ENCODE data around the gene WDR37.
"Not testable (repeated sequence)": the region's sequence is repeated elsewhere in the genome, so short reads cannot be mapped to it uniquely, and the experiment has no call there.

WDR37 gene

DNA sequence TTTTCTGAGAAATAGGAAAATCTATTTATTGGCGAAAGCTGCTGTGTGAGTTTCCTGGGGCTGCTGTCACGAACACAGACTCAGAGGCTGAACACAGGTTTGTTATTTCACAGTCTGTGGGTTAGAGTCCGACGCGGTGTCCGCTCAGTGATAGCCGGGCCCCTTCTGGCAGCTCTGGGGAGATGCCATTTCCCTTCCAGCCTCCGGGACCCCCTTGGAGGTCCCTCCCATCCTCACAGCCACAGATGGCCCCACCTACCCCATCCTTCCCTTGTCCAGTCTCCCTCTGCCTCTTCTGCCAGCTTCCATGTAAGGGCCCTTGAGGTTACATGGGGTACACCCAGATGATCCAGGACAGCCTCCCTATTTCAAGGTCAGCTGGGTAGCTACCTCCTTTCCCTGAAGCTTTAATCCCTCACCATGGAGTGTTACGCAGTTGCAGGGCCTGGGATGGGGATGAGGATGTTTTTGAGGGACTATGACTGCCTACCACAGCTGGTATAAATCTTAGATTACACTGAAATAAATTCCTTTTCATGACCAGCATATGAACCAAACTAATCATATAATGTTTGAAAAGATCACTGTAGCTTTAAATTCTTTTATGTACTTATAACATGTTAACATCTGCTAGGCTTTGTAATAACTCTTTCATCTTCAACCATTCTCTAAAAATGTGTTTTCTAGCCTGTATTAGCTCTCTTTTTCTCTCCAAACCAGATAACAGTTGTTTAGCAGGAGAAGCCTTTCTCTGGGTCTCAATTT, 98.5 kb downstream of the WDR37 start:
- no peak overlapping the region for H3K4me3 ChIP-seq (ENCODE audit: insufficient read depth, low read depth, low read length)
- WGBS, 2 experiments, result 90 to 93% methylated on average over 8 of the region's 9 CpGs
- H3K9me3 ChIP-seq (ENCODE audit: control insufficient read depth, low read length), result no peaks in the 10 kb centered on the region
- H3K36me3 ChIP-seq (ENCODE audit: control insufficient read depth, insufficient read depth, low read length), result no peaks in the 10 kb centered on the region
- H3K27ac ChIP-seq (ENCODE audit: insufficient read depth, low read depth, low read length, poor library complexity, severe bottlenecking), result no peak overlapping the region
- no peaks in the 10 kb centered on the region for H3K27me3 ChIP-seq (ENCODE audit: control insufficient read depth, insufficient read depth, low read length, poor library complexity, severe bottlenecking)
- no peaks in the 10 kb centered on the region for H3K4me1 ChIP-seq (ENCODE audit: control insufficient read depth, insufficient read depth, low read length)

DNA sequence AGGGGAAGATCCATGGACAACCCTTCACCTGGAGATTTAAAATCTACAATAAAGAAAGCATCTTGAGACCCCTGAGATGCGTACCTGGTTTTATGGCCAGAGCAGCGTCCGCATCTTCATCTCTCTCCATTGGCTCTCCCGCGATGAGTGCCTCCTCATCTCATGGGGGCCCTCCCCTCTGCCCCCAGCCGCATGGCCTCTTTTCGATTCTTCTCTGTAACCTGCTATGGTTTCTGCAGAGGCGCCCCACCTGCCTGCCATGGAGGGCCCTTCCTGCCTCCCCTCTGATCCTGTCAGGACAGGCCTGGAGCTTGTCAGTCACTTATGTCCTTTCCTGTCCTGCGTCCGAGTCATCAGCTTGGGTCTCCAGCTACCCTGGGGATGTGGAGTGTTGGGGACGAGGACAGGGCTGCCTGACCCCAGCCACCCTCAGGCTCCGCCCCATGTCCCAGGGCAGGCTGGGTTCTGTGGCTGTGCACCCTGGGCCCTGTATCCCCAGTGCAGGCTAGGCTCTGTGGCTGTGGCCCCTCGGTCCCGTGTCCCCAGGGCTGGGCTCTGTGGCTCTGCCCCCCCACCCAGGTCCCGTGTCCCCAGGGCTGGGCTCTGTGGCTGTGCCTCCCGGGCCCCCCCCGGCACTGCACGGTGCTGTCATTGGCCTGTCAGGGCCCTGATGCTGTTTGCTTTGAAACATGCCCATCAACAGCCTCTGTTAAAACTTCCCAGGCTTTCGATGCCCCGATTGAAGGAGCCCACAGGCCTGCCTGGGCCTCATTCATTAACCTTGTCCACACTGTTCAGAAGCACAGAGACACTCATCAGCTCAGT, 99.8 kb downstream of the WDR37 start:
- Histone ChIP-seq H3K4me1 (ENCODE audit: control insufficient read depth, insufficient read depth, low read length) (no peaks in the 10 kb centered on the region), H3K9me3 (ENCODE audit: control insufficient read depth, low read length) (no peaks in the 10 kb centered on the region), H3K36me3 (ENCODE audit: control insufficient read depth, insufficient read depth, low read length) (no peaks in the 10 kb centered on the region), H3K4me3 (ENCODE audit: insufficient read depth, low read depth, low read length) (no peak overlapping the region), H3K27me3 (ENCODE audit: control insufficient read depth, insufficient read depth, low read length, poor library complexity, severe bottlenecking) (no peaks in the 10 kb centered on the region), H3K27ac (ENCODE audit: insufficient read depth, low read depth, low read length, poor library complexity, severe bottlenecking) (no peak overlapping the region)
- 90% methylated on average over 20 of the region's 20 CpGs for WGBS, 2 experiments

- Histone ChIP-seq H3K9me3 (ENCODE audit: control insufficient read depth, low read length) (no peaks in the 10 kb centered on the region), H3K4me3 (ENCODE audit: insufficient read depth, low read depth, low read length) (no peak overlapping the region), H3K27ac (ENCODE audit: insufficient read depth, low read depth, low read length, poor library complexity, severe bottlenecking) (no peak overlapping the region), H3K36me3 (ENCODE audit: control insufficient read depth, insufficient read depth, low read length) (no peaks in the 10 kb centered on the region), H3K4me1 (ENCODE audit: control insufficient read depth, insufficient read depth, low read length) (no peaks in the 10 kb centered on the region), H3K27me3 (ENCODE audit: control insufficient read depth, insufficient read depth, low read length, poor library complexity, severe bottlenecking) (no peaks in the 10 kb centered on the region)
- WGBS, 2 experiments, result 93 to 97% methylated on average over 8 of the region's 8 CpGs
Measured at GRCh38 chr10:1156616-1156886, 100.4 kb downstream of the WDR37 start.

DNA sequence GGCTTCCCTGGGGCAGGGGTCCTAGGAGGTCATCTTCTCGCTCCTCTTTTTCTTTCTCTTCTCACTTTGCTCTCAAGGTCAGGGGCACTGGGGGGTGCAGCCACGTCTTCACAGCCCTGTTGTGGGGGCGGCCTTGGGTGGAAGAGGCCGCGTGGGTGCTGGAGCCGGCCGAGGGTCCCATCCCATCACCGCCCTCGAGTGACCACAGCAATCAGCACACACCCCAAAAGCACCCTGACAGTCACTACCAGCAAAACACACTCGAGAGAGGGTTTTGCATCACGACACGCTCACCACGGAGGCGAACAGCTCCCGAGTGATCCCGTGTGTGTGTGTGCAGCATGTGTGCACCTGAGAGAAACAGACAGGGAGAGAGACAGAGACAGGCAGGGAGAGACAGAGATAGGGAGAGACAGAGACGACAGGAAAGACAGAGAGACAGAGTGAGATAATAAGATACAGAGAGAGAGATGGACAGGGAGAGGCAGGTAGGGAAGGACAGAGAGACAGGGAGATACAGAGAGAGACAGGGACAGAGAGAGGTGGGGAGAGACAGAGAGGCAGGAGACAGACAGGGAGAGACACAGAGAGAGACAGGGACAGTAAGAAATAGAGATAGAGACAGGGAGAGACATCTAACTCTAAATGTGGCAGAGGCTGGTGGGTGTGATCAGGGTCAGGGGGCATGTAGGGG, 100.9 kb downstream of the WDR37 start:
- Histone ChIP-seq H3K4me3 (ENCODE audit: insufficient read depth, low read depth, low read length) (no peak overlapping the region), H3K27me3 (ENCODE audit: control insufficient read depth, insufficient read depth, low read length, poor library complexity, severe bottlenecking) (no peaks in the 10 kb centered on the region), H3K36me3 (ENCODE audit: control insufficient read depth, insufficient read depth, low read length) (no peaks in the 10 kb centered on the region), H3K4me1 (ENCODE audit: control insufficient read depth, insufficient read depth, low read length) (no peaks in the 10 kb centered on the region), H3K9me3 (ENCODE audit: control insufficient read depth, low read length) (no peaks in the 10 kb centered on the region), H3K27ac (ENCODE audit: insufficient read depth, low read depth, low read length, poor library complexity, severe bottlenecking) (no peak overlapping the region)
- 91 to 92% methylated on average over 17 of the region's 17 CpGs for WGBS, 2 experiments

GRCh38 chr10:1157615-1157933, 101.4 kb downstream of the WDR37 start:
- H3K4me1 ChIP-seq (ENCODE audit: control insufficient read depth, insufficient read depth, low read length), result no peaks in the 10 kb centered on the region
- 91 to 93% methylated on average over 4 of the region's 4 CpGs for WGBS, 2 experiments

DNA sequence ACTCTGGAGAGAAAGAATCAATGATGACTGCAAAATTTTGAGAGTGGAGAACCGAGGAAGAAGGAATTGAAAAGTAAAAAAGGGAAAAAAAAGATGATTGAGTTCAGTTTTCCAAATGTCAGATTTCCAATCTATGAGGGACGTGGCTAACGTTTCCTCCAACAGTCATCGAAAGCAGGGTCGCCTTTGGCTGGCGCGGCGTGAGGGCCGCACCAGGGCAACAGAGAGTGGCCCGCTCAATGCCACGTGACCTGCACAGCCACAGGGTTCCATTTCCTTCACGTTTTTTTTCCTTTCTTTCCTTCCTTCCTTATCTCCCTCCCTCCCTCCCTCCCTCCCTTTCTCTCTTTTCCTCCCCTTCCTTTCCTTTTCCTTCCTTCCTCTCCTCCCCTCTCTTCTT, 101.9 kb downstream of the WDR37 start:
- H3K27me3 ChIP-seq (ENCODE audit: control insufficient read depth, insufficient read depth, low read length, poor library complexity, severe bottlenecking), result no peaks in the 10 kb centered on the region
- no peak overlapping the region for H3K27ac ChIP-seq (ENCODE audit: insufficient read depth, low read depth, low read length, poor library complexity, severe bottlenecking)
- H3K4me3 ChIP-seq (ENCODE audit: insufficient read depth, low read depth, low read length), result no peak overlapping the region
- no peaks in the 10 kb centered on the region for H3K9me3 ChIP-seq (ENCODE audit: control insufficient read depth, low read length)
- no peaks in the 10 kb centered on the region for H3K36me3 ChIP-seq (ENCODE audit: control insufficient read depth, insufficient read depth, low read length)
- no peaks in the 10 kb centered on the region for H3K4me1 ChIP-seq (ENCODE audit: control insufficient read depth, insufficient read depth, low read length)
- WGBS, 2 experiments, result 94 to 96% methylated on average over 12 of the region's 12 CpGs

More at GRCh38 chr10:1157615-1157933, 101.4 kb downstream of the WDR37 start:
- H3K36me3 ChIP-seq (ENCODE audit: control insufficient read depth, insufficient read depth, low read length), result no peaks in the 10 kb centered on the region
- H3K4me3 ChIP-seq (ENCODE audit: insufficient read depth, low read depth, low read length), result no peak overlapping the region
- no peak overlapping the region for H3K27ac ChIP-seq (ENCODE audit: insufficient read depth, low read depth, low read length, poor library complexity, severe bottlenecking)
- no peaks in the 10 kb centered on the region for H3K27me3 ChIP-seq (ENCODE audit: control insufficient read depth, insufficient read depth, low read length, poor library complexity, severe bottlenecking)
- no peaks in the 10 kb centered on the region for H3K9me3 ChIP-seq (ENCODE audit: control insufficient read depth, low read length)

DNA sequence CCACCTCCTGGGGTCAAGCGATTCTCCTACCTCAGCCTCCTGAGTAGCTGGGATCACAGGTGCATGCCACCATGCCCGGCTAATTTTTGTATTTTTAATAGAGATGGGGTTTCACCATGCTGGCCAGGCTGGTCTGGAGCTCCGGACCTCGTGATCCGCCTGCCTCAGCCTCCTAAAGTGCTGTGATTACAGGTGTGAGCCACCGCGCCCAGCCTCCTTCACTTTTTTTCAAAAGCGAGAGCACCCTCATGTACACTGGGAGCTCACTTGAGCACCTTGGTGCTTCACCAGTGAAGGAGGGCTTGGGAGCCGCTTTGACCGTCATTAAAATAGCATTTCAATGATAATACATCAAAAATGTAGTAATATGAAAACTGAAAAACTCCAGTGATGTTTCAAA, 102.4 kb downstream of the WDR37 start:
- H3K9me3 ChIP-seq (ENCODE audit: control insufficient read depth, low read length); H3K4me3 ChIP-seq (ENCODE audit: insufficient read depth, low read depth, low read length); H3K36me3 ChIP-seq (ENCODE audit: control insufficient read depth, insufficient read depth, low read length); H3K27me3 ChIP-seq (ENCODE audit: control insufficient read depth, insufficient read depth, low read length, poor library complexity, severe bottlenecking); H3K27ac ChIP-seq (ENCODE audit: insufficient read depth, low read depth, low read length, poor library complexity, severe bottlenecking); H3K4me1 ChIP-seq (ENCODE audit: control insufficient read depth, insufficient read depth, low read length): not testable (repeated sequence)
- 94% methylated on average over 8 to 10 of the region's 10 CpGs for WGBS, 2 experiments

GRCh38 chr10:1159131-1160061, 103.2 kb downstream of the WDR37 start:
- Histone ChIP-seq H3K36me3 (ENCODE audit: control insufficient read depth, insufficient read depth, low read length) (no peaks in the 10 kb centered on the region), H3K4me3 (ENCODE audit: insufficient read depth, low read depth, low read length) (no peak overlapping the region), H3K27me3 (ENCODE audit: control insufficient read depth, insufficient read depth, low read length, poor library complexity, severe bottlenecking) (no peaks in the 10 kb centered on the region), H3K4me1 (ENCODE audit: control insufficient read depth, insufficient read depth, low read length) (no peaks in the 10 kb centered on the region), H3K27ac (ENCODE audit: insufficient read depth, low read depth, low read length, poor library complexity, severe bottlenecking) (no peak overlapping the region), H3K9me3 (ENCODE audit: control insufficient read depth, low read length) (no peaks in the 10 kb centered on the region)
- 92 to 93% methylated on average over 59 of the region's 59 CpGs for WGBS, 2 experiments

DNA sequence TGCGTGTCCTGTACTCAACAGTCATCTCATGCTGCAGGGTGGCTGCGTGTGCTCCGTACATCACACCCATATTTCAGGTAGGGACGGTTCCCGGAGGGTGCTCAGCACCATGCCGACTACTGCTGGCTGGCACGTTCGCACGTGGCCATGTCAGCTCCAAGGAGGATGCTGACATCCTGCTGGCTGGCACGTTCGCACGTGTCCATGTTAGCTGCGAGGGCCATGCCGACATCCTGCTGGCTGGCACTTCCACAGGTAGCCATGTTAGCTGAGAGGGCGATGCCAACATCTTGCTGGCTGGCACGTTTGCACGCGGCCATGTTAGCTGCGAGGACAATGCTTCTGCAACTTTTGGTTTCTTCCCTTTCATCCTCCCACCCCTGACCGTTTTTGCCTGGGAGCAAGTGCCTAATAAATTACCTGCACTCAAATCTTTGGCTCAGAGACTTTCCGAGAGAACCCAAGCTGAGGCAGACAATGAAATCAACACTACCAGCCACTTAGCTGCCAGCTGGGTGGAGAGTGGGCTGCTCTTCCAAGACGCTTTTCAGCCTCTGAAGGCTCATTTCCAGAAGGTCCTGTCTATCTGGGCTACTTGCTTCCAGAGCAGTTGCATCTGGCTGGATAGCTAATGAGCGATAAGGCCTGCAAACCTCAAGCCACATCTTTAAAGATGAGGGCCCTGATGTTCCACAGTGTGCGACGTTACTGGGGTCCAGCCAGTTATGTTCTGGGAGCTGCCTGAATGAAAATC, 104.6 kb downstream of the WDR37 start:
- WGBS, 2 experiments, result 91 to 93% methylated on average over 25 of the region's 25 CpGs
- Histone ChIP-seq H3K36me3 (ENCODE audit: control insufficient read depth, insufficient read depth, low read length) (no peaks in the 10 kb centered on the region), H3K27ac (ENCODE audit: insufficient read depth, low read depth, low read length, poor library complexity, severe bottlenecking) (no peak overlapping the region), H3K27me3 (ENCODE audit: control insufficient read depth, insufficient read depth, low read length, poor library complexity, severe bottlenecking) (no peaks in the 10 kb centered on the region), H3K4me1 (ENCODE audit: control insufficient read depth, insufficient read depth, low read length) (no peaks in the 10 kb centered on the region), H3K4me3 (ENCODE audit: insufficient read depth, low read depth, low read length) (no peak overlapping the region), H3K9me3 (ENCODE audit: control insufficient read depth, low read length) (no peaks in the 10 kb centered on the region)
